Parathyroid adenoma (tissue), 2 donors: Measurements from ENCODE around the gene TMUB1.

Experiments used
- H2AFZ ChIP-seq: fragments of 300-600 bp; sonication (generic); one replicate; pipeline ENCODE4 v1.7.0; 2017; ENCODE audit warnings: antibody characterized with exemption, mild to moderate bottlenecking
- H3K27ac ChIP-seq: fragments of 300-600 bp; sonication (generic); one replicate; pipeline ENCODE4 v1.7.0; 2017
- H3K27me3 ChIP-seq: fragments of 300-600 bp; sonication (generic); one replicate; pipeline ENCODE4 v1.7.0; 2017; ENCODE audit warnings: low read length; ENCODE audit not compliant: control insufficient read depth, insufficient read depth
- H3K36me3 ChIP-seq: fragments of 300-600 bp; sonication (generic); one replicate; pipeline ENCODE4 v1.7.0; 2017; ENCODE audit warnings: low read length; ENCODE audit not compliant: control insufficient read depth, insufficient read depth
- H3K4me1 ChIP-seq: fragments of 300-600 bp; sonication (generic); one replicate; pipeline ENCODE4 v1.7.0; 2017; ENCODE audit warnings: control low read depth
- H3K4me2 ChIP-seq: fragments of 300-600 bp; sonication (generic); one replicate; pipeline ENCODE4 v1.7.0; 2017; ENCODE audit warnings: low read length
- H3K4me3 ChIP-seq: fragments of 300-600 bp; sonication (generic); one replicate; pipeline ENCODE4 v1.7.0; 2017; ENCODE audit warnings: low read depth, low read length
- H3K79me2 ChIP-seq: fragments of 300-600 bp; sonication (generic); one replicate; pipeline ENCODE4 v1.7.0; 2017; ENCODE audit warnings: control low read depth
- H3K9ac ChIP-seq: fragments of 300-600 bp; sonication (generic); one replicate; pipeline ENCODE4 v1.7.0; 2017; ENCODE audit warnings: mild to moderate bottlenecking
- H3K9me3 ChIP-seq: fragments of 300-600 bp; sonication (generic); one replicate; pipeline ENCODE4 v1.7.0; 2017; ENCODE audit warnings: low read length; ENCODE audit not compliant: control insufficient read depth
- TF ChIP-seq, protein P1 (sequence below): fragments of 300-600 bp; sonication (generic); IDR thresholded peaks from one replicate; pipeline ENCODE4 v1.7.0; 2017; ENCODE audit warnings: antibody characterized with exemption, mild to moderate bottlenecking
- donor health status: primary hyperparathyroidism.

The TMUB1 gene

DNA sequence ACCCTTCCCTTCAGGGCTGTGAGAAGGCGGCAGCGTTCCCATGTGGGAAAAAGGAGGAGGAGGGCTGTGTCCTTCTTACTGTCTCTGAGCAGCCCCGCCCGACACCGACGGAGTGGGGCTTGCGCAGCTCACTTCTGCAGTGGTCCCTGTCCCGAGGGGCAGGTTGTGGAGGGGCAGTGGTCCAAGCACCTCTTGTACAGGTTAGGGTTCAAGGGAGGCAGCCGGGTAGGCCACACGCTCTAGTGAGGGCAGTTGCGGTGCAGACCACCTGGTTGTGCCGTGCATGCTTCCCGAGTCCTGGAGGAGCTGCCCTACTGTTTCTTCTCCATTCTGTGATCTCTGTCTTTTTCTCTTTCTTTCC lies 35.7 kb upstream of the TMUB1 start:
- H3K9ac ChIP-seq = no peak overlapping the region
- H3K36me3 ChIP-seq = no peaks in the 10 kb centered on the region
- TF ChIP-seq, protein P1, sequence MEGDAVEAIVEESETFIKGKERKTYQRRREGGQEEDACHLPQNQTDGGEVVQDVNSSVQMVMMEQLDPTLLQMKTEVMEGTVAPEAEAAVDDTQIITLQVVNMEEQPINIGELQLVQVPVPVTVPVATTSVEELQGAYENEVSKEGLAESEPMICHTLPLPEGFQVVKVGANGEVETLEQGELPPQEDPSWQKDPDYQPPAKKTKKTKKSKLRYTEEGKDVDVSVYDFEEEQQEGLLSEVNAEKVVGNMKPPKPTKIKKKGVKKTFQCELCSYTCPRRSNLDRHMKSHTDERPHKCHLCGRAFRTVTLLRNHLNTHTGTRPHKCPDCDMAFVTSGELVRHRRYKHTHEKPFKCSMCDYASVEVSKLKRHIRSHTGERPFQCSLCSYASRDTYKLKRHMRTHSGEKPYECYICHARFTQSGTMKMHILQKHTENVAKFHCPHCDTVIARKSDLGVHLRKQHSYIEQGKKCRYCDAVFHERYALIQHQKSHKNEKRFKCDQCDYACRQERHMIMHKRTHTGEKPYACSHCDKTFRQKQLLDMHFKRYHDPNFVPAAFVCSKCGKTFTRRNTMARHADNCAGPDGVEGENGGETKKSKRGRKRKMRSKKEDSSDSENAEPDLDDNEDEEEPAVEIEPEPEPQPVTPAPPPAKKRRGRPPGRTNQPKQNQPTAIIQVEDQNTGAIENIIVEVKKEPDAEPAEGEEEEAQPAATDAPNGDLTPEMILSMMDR = no peak
- peaks cover 4% of the 10 kb centered on the region for H3K4me1 ChIP-seq
- no peaks in the 10 kb centered on the region for H3K27me3 ChIP-seq
- H3K4me3 ChIP-seq = no peak overlapping the region
- H3K27ac ChIP-seq = no peak overlapping the region
- no peak overlapping the region for H3K4me2 ChIP-seq
- H3K79me2 ChIP-seq = peaks cover 16% of the 10 kb centered on the region
- no peak overlapping the region for H2AFZ ChIP-seq
- H3K9me3 ChIP-seq = no peaks in the 10 kb centered on the region

DNA sequence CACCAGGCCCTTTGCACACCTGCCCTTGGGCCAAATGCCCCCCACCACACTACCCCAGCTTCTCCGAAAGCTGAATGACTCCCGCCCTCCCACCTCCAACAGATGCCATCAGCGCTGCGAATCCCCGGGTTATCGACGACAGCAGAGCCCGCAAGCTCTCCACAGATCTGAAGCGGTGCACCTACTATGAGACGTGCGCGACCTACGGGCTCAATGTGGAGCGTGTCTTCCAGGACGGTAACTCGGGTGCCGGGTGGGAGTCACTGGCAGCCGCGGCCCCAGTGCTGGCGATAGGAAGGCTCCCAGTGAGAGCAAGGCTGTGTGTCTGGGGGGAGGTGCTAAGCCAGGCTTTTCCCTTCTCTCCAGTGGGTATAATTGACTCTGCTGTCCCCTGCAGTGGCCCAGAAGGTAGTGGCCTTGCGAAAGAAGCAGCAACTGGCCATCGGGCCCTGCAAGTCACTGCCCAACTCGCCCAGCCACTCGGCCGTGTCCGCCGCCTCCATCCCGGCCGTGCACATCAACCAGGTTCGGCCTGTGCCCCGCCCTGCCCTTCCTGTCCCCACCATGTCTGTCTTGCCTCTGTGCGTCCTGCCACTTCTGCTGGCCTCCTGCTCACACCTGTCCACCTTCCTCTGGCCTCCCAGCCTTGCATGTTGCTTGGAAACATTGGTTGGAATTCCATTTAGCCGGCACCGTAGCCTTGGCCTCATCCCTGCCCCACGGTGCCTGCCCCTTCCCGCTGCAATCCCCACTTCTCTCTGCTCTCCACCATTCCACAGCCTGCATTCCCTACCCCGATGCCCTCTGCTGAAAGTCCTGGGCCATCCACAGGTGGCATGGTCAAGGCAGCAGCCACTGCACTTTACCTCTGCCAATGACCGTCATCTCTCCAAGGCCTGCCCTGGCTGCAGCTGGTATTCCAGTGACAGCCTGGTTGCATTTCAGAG lies 35.1 kb upstream of the TMUB1 start:
- H2AFZ ChIP-seq = no peak overlapping the region
- no peak overlapping the region for H3K4me2 ChIP-seq
- no peaks in the 10 kb centered on the region for H3K36me3 ChIP-seq
- H3K9me3 ChIP-seq = no peaks in the 10 kb centered on the region
- TF ChIP-seq, protein P1 = no peak
- no peaks in the 10 kb centered on the region for H3K27me3 ChIP-seq
- H3K9ac ChIP-seq = no peak overlapping the region
- peaks cover 22% of the 10 kb centered on the region for H3K79me2 ChIP-seq
- H3K27ac ChIP-seq = no peak overlapping the region
- H3K4me1 ChIP-seq = peaks cover 10% of the 10 kb centered on the region
- no peak overlapping the region for H3K4me3 ChIP-seq

DNA sequence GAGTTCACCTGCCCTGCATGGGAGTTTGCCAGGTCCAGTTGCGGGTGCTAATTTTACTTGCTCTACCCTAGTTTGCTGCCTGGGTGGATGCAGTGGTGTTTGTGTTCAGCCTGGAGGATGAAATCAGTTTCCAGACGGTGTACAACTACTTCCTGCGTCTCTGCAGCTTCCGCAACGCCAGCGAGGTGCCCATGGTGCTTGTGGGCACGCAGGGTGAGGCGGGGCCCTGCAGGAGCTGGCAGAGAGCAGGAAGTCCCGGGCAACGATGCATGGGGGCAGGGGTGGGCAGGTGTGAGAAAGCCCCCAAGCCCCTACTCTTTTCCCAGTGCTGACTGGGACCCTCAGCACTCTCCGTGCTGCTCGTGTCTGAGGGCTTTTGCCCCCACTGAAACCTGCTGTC lies 34.3 kb upstream of the TMUB1 start:
- H3K27ac ChIP-seq = no peak overlapping the region
- H3K4me3 ChIP-seq = no peak overlapping the region
- no peak overlapping the region for H2AFZ ChIP-seq
- TF ChIP-seq, protein P1 = no peak
- H3K36me3 ChIP-seq = no peaks in the 10 kb centered on the region
- H3K27me3 ChIP-seq = no peaks in the 10 kb centered on the region
- H3K4me1 ChIP-seq = peaks cover 11% of the 10 kb centered on the region
- no peak overlapping the region for H3K4me2 ChIP-seq
- no peak overlapping the region for H3K9ac ChIP-seq
- H3K9me3 ChIP-seq = no peaks in the 10 kb centered on the region
- H3K79me2 ChIP-seq = peaks cover 28% of the 10 kb centered on the region

DNA sequence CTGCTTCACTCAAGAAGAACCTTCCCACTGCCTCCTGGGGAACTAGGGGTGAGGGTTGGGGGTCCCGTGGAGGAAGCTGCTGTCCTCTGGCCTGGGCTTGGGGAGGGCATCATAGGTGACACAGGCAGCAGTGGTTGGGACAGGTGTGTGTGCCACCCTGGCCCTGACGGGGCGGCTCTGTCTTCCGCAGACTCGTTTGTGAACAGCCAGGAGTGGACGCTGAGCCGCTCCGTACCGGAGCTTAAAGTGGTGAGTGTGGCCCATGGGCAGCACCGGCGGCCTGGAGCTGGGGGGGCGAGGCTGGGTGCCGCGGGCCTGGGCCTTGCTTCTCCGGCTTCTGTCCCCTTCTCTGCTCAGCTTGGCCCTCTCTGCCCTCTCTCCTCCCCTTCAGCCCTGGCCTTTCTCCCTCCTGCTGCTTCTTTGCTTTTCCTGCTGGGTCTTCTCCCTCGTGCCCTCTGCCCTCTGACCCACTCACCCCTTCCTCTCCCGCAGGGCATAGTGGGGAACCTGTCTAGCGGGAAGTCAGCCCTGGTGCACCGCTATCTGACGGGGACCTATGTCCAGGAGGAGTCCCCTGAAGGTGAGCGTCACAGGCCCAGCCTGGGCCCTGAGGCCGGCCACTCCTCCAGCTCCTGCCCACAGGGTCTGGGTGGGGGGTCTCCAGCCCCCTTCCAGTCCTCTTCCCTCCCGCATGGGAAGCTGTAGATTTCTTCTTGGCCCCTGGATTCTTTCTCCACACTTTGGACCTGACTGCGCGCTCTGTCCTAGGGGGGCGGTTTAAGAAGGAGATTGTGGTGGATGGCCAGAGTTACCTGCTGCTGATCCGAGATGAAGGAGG lies 33.5 kb upstream of the TMUB1 start:
- Histone ChIP-seq H3K4me1 (peaks cover 11% of the 10 kb centered on the region), H2AFZ (no peak overlapping the region), H3K27me3 (no peaks in the 10 kb centered on the region), H3K79me2 (peaks cover 36% of the 10 kb centered on the region), H3K27ac (no peak overlapping the region), H3K36me3 (no peaks in the 10 kb centered on the region), H3K4me3 (no peak overlapping the region), H3K9me3 (no peaks in the 10 kb centered on the region), H3K4me2 (no peak overlapping the region), H3K9ac (no peak overlapping the region)
- TF ChIP-seq, protein P1 = no peak
